ENCODE data around the gene TRAPPC14. TPM values are rescaled to one million over a fixed set of nuclear protein-coding genes. Genes with fewer than 3 reads are reported as not detected.
A peak's percentile ranks its signal among the peaks of the same experiment; 100 is the strongest.

The TRAPPC14 gene
- total RNA-seq, 2 experiments from 2014 or later = 15.0 to 17.6 TPM

DNA sequence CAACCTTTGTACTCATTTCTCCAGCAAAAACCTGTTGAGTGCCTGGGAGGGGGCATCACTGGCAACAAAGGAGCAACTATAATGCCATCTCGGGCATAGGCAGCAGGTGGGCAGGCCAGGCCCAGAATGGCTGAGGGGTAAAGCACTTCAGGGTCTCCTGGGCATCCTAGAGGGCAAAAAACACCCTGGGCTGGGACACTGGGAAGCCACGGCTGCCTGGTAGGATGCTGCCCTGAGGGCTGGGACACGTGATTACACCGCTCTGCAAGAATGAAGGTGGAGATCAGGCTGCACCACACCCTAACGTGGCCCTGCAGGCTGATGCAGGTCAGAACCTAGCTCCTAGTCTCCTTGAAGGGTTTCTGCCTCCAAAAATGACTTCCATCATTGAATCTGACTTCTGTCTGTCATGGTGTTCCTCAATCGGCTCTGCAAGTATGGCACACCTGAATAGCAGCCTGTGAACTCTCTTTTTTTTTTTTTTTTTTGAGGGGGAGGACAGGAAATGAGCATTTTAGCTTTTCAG, 4.5 kb upstream of the TRAPPC14 start:
- ATAC-seq (peak; percentile 13), DNase-seq (peak; percentile 45)
- Mint-ChIP-seq H3K4me3 (no peak overlapping the region), H3K9me3 (ENCODE audit: low read depth) (no peaks in the 10 kb centered on the region), H3K27ac (peak overlapping the region; percentile 85), H3K36me3 (ENCODE audit: low read depth) (no peaks in the 10 kb centered on the region), H3K27me3 (no peaks in the 10 kb centered on the region), H3K4me1 (peaks cover 57% of the 10 kb centered on the region)
- intact Hi-C loops (cut with DNase I, micrococcal nuclease) = no loop called here
- ChIA-PET POLR2A (interaction anchor here (0.6 kb wide), 1 partner anchor 693 kb away, joined by 5 read pairs; no protein-coding TSS in a partner anchor), CTCF (interaction anchor here (0.6 to 1.8 kb wide), 2 partner anchors 30 to 885 kb away, joined by 4 read pairs; no protein-coding TSS in a partner anchor)

DNA sequence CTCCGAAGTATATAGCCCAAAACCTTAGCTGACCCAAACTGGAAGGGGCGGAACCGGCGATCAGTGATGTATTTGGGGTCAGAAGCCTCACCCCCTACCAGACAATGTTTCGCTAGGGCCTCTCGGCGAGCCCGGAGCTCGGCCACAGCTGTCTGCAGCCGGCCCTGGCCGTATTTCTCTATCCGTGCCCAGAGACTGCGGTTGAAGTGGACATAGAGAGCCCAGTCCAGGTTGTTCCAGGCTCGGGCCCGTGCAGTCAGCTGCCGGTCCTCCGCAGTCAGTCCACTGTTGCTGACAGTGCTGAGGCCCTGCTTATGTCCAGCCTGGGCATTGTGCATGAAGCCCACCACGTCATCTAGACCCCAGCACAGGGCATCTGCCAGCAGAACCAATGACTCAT, 1.5 kb upstream of the TRAPPC14 start:
- ChIA-PET CTCF (interaction anchor here (0.8 to 1.3 kb wide), 3 partner anchors 22 to 57 kb away, joined by 3 to 4 read pairs (median 3); no protein-coding TSS in a partner anchor), POLR2A (no interaction called here)
- no peaks in the 10 kb centered on the region for H3K9me3 Mint-ChIP-seq (ENCODE audit: low read depth)
- DNase-seq = no peak
- H3K4me1 Mint-ChIP-seq = peaks cover 54% of the 10 kb centered on the region
- H3K36me3 Mint-ChIP-seq (ENCODE audit: low read depth) = peaks cover 12% of the 10 kb centered on the region
- no peak overlapping the region for H3K27ac Mint-ChIP-seq
- intact Hi-C loops (cut with DNase I, micrococcal nuclease) = no loop called here
- H3K4me3 Mint-ChIP-seq = no peak overlapping the region
- no peaks in the 10 kb centered on the region for H3K27me3 Mint-ChIP-seq
- no peak for ATAC-seq

DNA sequence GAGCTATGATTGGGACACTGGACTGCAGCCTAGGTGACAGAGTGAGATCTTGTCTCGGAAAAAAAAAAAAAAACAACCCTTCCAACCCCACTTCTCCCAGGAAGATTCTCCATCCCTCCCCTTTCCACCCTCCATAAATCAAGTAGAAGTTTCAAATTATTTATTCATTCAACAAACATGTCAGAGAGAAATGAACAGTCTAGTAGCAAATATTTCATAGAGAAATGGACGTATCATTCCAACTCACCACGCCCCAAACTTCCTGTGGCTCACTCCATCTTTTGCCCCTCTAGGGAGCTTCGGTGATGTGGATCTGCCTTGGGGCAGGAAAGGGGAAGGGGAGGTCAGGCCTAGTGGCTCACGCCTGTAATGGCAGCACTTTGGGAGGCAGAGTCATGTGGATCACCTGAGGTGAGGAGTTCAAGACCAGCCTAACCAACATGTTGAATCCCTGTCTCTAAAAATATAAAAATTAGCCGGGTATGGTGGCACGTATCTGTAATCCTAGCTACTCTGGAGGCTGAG, 638 bp upstream of the TRAPPC14 start:
- POLR2A ChIA-PET = interaction anchor here (0.9 kb wide), 1 partner anchor 10 kb away, joined by 9 read pairs; the partner anchor contains the start of gene LAMTOR4
- no peak for ATAC-seq
- intact Hi-C loops (cut with DNase I, micrococcal nuclease) = loop anchor here (2.0 to 5.0 kb wide), 2 partner anchors 18 to 533 kb away; partner anchors contain the start of genes GIGYF1 (in 1 of the 2), GPC2 (in 1 of the 2) and STAG3 (in 1 of the 2)
- peaks cover 12% of the 10 kb centered on the region for H3K36me3 Mint-ChIP-seq (ENCODE audit: low read depth)
- H3K27ac Mint-ChIP-seq = peak overlapping the region; percentile 84
- H3K9me3 Mint-ChIP-seq (ENCODE audit: low read depth) = no peaks in the 10 kb centered on the region
- H3K4me1 Mint-ChIP-seq = peaks cover 52% of the 10 kb centered on the region
- H3K27me3 Mint-ChIP-seq = no peaks in the 10 kb centered on the region
- CTCF ChIA-PET = interaction anchor here (0.8 to 1.3 kb wide), 2 partner anchors 21 to 58 kb away, joined by 3 read pairs; no protein-coding TSS in a partner anchor
- peak; percentile 41 for DNase-seq
- peak overlapping the region; percentile 76 for H3K4me3 Mint-ChIP-seq

DNA sequence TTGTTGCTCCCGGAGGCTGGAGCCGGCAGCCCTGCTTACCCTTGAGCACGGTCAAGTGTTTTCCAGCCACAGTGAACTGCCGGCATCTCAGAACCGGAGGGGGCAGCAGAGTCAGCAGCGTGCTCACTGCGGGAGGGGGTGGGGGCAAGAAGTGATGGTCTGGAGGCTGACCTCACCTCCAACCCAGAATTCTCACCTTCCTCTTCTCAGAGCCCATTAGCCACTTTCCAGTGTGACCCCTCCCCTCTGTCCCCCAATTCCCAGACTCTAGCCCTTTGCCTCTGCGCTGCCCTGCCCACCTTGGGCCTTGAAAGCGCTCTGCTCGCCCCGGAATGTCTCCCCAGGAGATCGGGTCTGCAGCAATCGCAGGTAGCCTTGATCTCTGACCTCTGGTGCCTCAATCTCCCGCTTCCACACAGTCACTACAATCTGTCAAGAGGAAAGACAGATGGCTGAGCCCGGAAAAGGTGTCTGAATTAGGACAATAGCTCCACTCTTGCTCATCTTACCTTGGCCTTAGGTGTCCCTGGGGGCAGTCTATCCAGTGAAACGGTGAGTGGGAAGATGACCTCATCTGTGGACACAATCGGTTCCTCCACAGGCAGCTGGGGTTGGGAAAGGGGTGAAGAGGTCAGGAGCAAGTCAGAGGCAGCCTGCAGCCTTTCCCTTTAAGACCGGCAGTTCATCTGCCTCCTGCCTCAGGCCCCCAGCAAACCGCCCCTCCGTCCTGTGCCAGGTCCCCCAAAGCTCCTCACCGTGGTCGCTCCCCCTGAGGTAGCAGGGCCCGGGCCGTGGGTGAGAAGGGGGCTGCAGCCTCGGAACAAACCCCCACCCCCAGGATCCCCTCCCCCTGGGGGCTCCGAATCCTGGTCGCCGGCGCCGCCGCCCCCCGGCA, 942 bp downstream of the TRAPPC14 start:
- ATAC-seq = no peak
- H3K4me1 Mint-ChIP-seq = peaks cover 44% of the 10 kb centered on the region
- peak; percentile 34 for DNase-seq
- peak overlapping the region; percentile 76 for H3K4me3 Mint-ChIP-seq
- peaks cover 21% of the 10 kb centered on the region for H3K36me3 Mint-ChIP-seq (ENCODE audit: low read depth)
- intact Hi-C loops (cut with DNase I, micrococcal nuclease) = loop anchor here (1.0 to 5.0 kb wide), 5 partner anchors 9 to 535 kb away; partner anchors contain the start of genes GPC2 (in 2 of the 2), LAMTOR4 (in 2 of the 2), STAG3 (in 2 of the 2) and GAL3ST4 (in 1 of the 2)
- H3K9me3 Mint-ChIP-seq (ENCODE audit: low read depth) = no peaks in the 10 kb centered on the region
- CTCF ChIA-PET = interaction anchor here (0.5 to 1.6 kb wide), 7 partner anchors 10 to 464 kb away, joined by 3 to 4 read pairs (median 3); no protein-coding TSS in a partner anchor
- POLR2A ChIA-PET = interaction anchor here (1.2 kb wide), 1 partner anchor 273 kb away, joined by 4 read pairs; no protein-coding TSS in a partner anchor
- no peaks in the 10 kb centered on the region for H3K27me3 Mint-ChIP-seq
- peak overlapping the region; percentile 83 for H3K27ac Mint-ChIP-seq

DNA sequence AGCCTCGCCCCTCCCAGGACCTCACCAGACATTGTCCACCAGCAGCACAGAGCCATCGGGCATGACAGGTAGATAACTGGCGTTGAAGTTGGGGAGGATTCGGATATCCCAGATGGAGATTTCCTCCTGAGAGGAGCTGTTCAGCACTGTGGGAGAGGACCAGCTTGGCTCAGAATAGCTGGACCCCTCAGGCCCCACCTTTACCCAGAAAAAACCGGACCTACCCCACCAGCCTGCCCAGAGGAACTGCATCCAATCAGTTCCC, 1.5 kb downstream of the TRAPPC14 start:
- Mint-ChIP-seq H3K4me1 (peaks cover 48% of the 10 kb centered on the region), H3K9me3 (ENCODE audit: low read depth) (no peaks in the 10 kb centered on the region)

DNA sequence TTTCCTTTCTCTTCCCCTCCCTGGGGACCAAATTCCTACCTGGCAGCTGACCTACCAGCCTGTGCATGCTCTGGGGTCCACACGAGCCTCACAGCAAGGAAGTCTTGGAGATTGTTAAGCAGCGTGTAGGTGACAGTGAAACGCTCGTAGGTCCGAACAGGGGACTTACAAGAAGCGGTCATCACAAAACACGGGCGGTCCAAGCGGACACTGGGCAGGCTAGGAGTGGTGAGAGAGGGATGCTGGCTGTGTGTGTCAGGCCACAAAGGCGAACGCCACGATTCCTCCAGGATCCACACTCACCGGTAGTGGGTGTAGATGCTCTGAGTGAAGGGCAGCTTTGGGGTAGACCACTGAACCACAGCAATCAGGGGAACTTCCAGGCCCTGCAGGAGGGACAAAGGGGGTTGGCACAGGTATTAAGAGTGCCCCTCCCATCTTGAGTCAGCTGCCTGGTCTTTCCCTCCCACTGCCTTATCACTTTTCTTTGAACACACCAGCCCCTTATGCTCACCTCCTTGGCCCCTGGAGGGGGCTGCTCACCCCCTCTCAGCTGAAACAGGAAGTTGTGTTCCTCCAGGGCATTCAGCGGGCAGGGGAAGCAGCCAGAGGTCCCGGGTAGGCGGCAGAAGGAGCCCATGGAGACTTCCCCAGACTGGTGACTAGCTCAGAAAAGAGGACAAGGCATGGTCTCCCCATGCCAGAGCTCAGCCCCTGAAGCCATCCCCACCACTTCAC, 2.0 kb downstream of the TRAPPC14 start:
- intact Hi-C loops (cut with DNase I, micrococcal nuclease) = loop anchor here in 1 of 2 experiments (5.0 kb wide), 1 partner anchor 536 kb away; the partner anchor contains the start of gene GIGYF1

More for the DNA sequence above, 1.5 kb downstream of the TRAPPC14 start:
- Mint-ChIP-seq H3K36me3 (ENCODE audit: low read depth) (peaks cover 27% of the 10 kb centered on the region), H3K27me3 (no peaks in the 10 kb centered on the region), H3K27ac (peak overlapping the region; percentile 72), H3K4me3 (peak overlapping the region; percentile 76)
- DNase-seq = no peak
- ChIA-PET CTCF (interaction anchor here (0.7 to 1.6 kb wide), 5 partner anchors 10 to 190 kb away, joined by 3 to 5 read pairs (median 4); no protein-coding TSS in a partner anchor), POLR2A (interaction anchor here (1.2 kb wide), 1 partner anchor 274 kb away, joined by 4 read pairs; no protein-coding TSS in a partner anchor)
- ATAC-seq = no peak
- intact Hi-C loops (cut with DNase I, micrococcal nuclease) = loop anchor here in 1 of 2 experiments (5.0 kb wide), 1 partner anchor 535 kb away; the partner anchor contains the start of gene GIGYF1

DNA sequence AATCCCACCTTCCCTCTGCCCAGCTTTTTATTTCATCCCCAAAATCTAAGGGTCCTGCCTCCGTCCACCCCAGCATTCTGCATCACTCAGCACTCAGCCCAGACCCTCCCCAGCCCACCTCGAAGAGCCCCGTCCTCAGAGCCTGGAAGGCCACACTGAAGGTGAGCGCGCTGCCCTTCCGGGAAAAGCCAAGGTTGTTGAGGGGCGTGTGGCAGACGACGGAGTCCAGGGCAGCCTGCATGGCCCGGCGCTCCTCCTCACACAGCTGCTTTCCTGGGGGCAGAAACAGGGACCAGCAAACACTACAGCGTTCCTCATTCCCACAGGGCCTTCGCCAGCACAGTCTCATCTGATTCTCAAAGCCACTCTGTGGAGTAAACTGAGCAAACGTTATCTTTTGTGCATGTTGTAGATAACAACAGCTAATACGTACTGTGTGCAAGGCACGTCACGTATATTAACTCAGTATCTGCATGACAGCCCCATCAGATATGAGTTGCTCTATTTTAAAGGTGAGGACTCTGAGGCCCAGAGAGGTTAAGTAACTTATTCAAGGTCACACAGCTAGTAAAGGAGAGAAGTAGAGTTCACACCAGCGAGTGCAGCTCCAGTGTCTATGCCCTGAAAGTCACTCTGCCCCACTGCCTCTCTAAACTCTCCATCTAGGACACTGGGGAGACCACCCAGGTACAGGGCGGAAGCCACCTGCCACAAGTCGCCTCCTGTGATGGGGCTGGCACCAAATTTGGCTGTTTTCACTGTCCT, 2.8 kb downstream of the TRAPPC14 start:
- DNase-seq (no peak), ATAC-seq (no peak)
- CTCF ChIA-PET = interaction anchor here (0.7 to 1.4 kb wide), 2 partner anchors 191 to 285 kb away, joined by 3 to 5 read pairs; no protein-coding TSS in a partner anchor
- POLR2A ChIA-PET = no interaction called here
- Mint-ChIP-seq H3K27ac (peak overlapping the region; percentile 43), H3K4me1 (peaks cover 49% of the 10 kb centered on the region), H3K36me3 (ENCODE audit: low read depth) (peaks cover 35% of the 10 kb centered on the region), H3K4me3 (no peak overlapping the region), H3K27me3 (no peaks in the 10 kb centered on the region), H3K9me3 (ENCODE audit: low read depth) (no peaks in the 10 kb centered on the region)
- intact Hi-C loops (cut with DNase I, micrococcal nuclease) = loop anchor here in 1 of 2 experiments (5.0 kb wide), 1 partner anchor 537 kb away; the partner anchor contains the start of gene GIGYF1

More for the DNA sequence above, 2.0 kb downstream of the TRAPPC14 start:
- DNase-seq = peak; percentile 26
- H3K27me3 Mint-ChIP-seq = no peaks in the 10 kb centered on the region
- peak overlapping the region; percentile 76 for H3K4me3 Mint-ChIP-seq
- no peaks in the 10 kb centered on the region for H3K9me3 Mint-ChIP-seq (ENCODE audit: low read depth)
- ATAC-seq = peak; percentile 20
- ChIA-PET CTCF (interaction anchor here (0.7 to 1.6 kb wide), 5 partner anchors 24 to 284 kb away, joined by 3 to 5 read pairs (median 4); no protein-coding TSS in a partner anchor), POLR2A (interaction anchor here (0.5 to 1.2 kb wide), 2 partner anchors 107 to 274 kb away, joined by 3 to 4 read pairs; partner anchors contain the start of gene ZSCAN21)
- peaks cover 48% of the 10 kb centered on the region for H3K4me1 Mint-ChIP-seq
- H3K27ac Mint-ChIP-seq = peak overlapping the region; percentile 72
- H3K36me3 Mint-ChIP-seq (ENCODE audit: low read depth) = peaks cover 31% of the 10 kb centered on the region

DNA sequence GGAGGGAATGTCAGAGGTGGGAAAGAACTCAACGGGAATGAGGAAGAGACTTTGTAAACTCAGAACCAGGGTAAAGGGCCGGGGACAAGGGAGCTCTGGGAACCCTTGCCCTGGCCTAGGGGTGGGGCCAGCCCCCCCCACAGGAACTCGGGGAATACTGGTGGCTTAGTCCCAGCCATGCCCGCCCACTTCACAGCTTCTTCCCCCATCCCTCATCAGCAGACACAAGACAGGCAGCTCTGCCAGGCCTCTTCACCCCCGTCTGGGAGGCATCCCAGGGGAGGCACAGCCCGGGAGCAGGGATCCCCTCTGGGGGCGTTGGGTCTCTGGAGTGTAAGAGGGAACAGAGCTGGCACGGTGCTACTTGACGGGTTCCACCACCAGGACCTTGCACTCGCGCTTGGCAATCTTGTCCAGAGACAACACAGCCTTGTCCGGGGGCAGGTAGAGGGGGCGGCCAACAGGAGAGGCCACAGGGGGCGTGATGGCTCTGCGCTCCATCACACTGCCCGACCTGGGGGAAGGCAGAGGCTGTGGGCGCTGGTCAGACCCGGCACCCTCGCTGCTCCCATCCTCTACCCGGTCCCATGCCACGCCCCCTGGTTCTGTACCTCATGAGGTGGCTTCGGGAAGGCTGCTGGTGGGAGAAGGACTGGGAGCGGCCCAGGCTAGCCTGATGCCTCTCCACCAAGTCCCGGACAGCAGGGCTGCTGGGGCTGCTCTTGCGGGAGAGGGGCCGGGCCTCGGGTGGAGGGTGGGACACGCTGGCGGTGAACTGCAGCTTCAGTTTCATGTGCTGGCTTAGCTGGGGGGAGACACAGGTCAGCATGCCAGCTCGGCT, 3.7 kb downstream of the TRAPPC14 start:
- no peak for ATAC-seq
- Mint-ChIP-seq H3K27ac (no peak overlapping the region), H3K9me3 (ENCODE audit: low read depth) (no peaks in the 10 kb centered on the region), H3K27me3 (no peaks in the 10 kb centered on the region), H3K4me1 (peaks cover 57% of the 10 kb centered on the region), H3K4me3 (no peak overlapping the region), H3K36me3 (ENCODE audit: low read depth) (peaks cover 42% of the 10 kb centered on the region)
- ChIA-PET CTCF (interaction anchor here (1.1 kb wide), 1 partner anchor 65 kb away, joined by 6 read pairs; no protein-coding TSS in a partner anchor), POLR2A (interaction anchor here (0.5 kb wide), 1 partner anchor 54 kb away, joined by 3 read pairs; the partner anchor contains the start of gene MCM7)
- no peak for DNase-seq
- intact Hi-C loops (cut with DNase I, micrococcal nuclease) = loop anchor here in 1 of 2 experiments (5.0 kb wide), 1 partner anchor 537 kb away; the partner anchor contains the start of gene GIGYF1

Measured in activated CD4-positive, alpha-beta T cell treated with anti-CD3 and anti-CD28 coated beads for 36 hours (primary cell).